GM23338 (cell line): ENCODE measurements around the gene TMEM252. TPM values are rescaled to one million over a fixed set of nuclear protein-coding genes. Genes with fewer than 3 reads are reported as not detected.
A peak's percentile ranks its signal among the peaks of the same experiment; 100 is the strongest.

ENCODE experiments used
- ATAC-seq: fragments of 200-7000 bp; cut with Tn5 transposase; 3 replicates; pipeline ENCODE4 v1.9.1; 2020
- DNase-seq: peaks from one replicate; pipeline ENCODE4 v3.0.0-alpha.2; 2015; ENCODE audit warnings: low spot score
- H2AFZ ChIP-seq: fragments of 200-600 bp; sonication (generic); 2 replicates; pipeline ENCODE4 v1.8.0; 2016; ENCODE audit warnings: antibody characterized with exemption, mild to moderate bottlenecking, moderate library complexity
- H3F3A ChIP-seq: fragments of 200-600 bp; sonication (generic); replicated peaks from 2 replicates; pipeline ENCODE4 v1.8.0; 2017; ENCODE audit warnings: antibody characterized with exemption, mixed run types, low read depth
- H3K27ac ChIP-seq: fragments of 200-600 bp; sonication (generic); 2 replicates; pipeline ENCODE4 v1.6.1; 2016; ENCODE audit warnings: low read depth
- H3K27me3 ChIP-seq: fragments of 200-600 bp; sonication (generic); 2 replicates; pipeline ENCODE4 v1.8.0; 2016; ENCODE audit warnings: mild to moderate bottlenecking, mixed run types, moderate library complexity; ENCODE audit not compliant: insufficient read depth
- H3K36me3 ChIP-seq: fragments of 200-600 bp; sonication (generic); 2 replicates; pipeline ENCODE4 v1.8.0; 2016; ENCODE audit warnings: mild to moderate bottlenecking; ENCODE audit not compliant: insufficient read depth
- H3K4me1 ChIP-seq: fragments of 200-600 bp; sonication (generic); 2 replicates; pipeline ENCODE4 v1.8.0; 2016; ENCODE audit warnings: mild to moderate bottlenecking, moderate library complexity; ENCODE audit not compliant: insufficient read depth
- H3K4me2 ChIP-seq: fragments of 200-600 bp; sonication (generic); 2 replicates; pipeline ENCODE4 v1.7.1; 2017; ENCODE audit warnings: mixed run types
- H3K4me3 ChIP-seq: fragments of 200-600 bp; sonication (generic); 2 replicates; pipeline ENCODE4 v1.6.1; 2016; ENCODE audit warnings: mixed run types
- H3K79me2 ChIP-seq: fragments of 200-600 bp; sonication (generic); replicated peaks from 2 replicates; pipeline ENCODE4 v1.8.0; 2017; ENCODE audit warnings: mild to moderate bottlenecking; ENCODE audit not compliant: insufficient read depth
- H3K9me2 ChIP-seq: fragments of 200-600 bp; sonication (generic); 2 replicates; pipeline ENCODE4 v1.8.0; 2017; ENCODE audit not compliant: insufficient read depth
- H4K20me1 ChIP-seq: fragments of 200-600 bp; sonication (generic); replicated peaks from 2 replicates; pipeline ENCODE4 v1.8.0; 2017; ENCODE audit warnings: mild to moderate bottlenecking; ENCODE audit not compliant: insufficient read depth
- H3K27ac Mint-ChIP-seq: 2 replicates; pipeline ENCODE4 v1.8.0; 2020; ENCODE audit warnings: inconsistent platforms, mild to moderate bottlenecking, moderate library complexity, mixed read lengths
- H3K27me3 Mint-ChIP-seq: 3 replicates; pipeline ENCODE4 v1.8.0; 2022; ENCODE audit warnings: low read depth, mild to moderate bottlenecking, moderate library complexity, mixed read lengths, inconsistent platforms; ENCODE audit not compliant: insufficient read depth, poor library complexity
- H3K36me3 Mint-ChIP-seq: 3 replicates; pipeline ENCODE4 v1.8.0; 2021; ENCODE audit warnings: low read depth, mild to moderate bottlenecking, inconsistent platforms, moderate library complexity, mixed read lengths
- H3K4me1 Mint-ChIP-seq: 3 replicates; pipeline ENCODE4 v1.8.0; 2020; ENCODE audit warnings: mild to moderate bottlenecking, inconsistent platforms, mixed read lengths
- H3K4me3 Mint-ChIP-seq: 3 replicates; pipeline ENCODE4 v1.8.0; 2021; ENCODE audit warnings: moderate library complexity, mild to moderate bottlenecking, inconsistent platforms, mixed read lengths
- H3K9me3 Mint-ChIP-seq: 3 replicates; pipeline ENCODE4 v1.8.0; 2020; ENCODE audit warnings: moderate library complexity, mild to moderate bottlenecking, inconsistent platforms, mixed read lengths
- CREB1 ChIP-seq: fragments of 250-450 bp; sonication (Bioruptor Pico); IDR thresholded peaks from 2 replicates; pipeline ENCODE4 v1.5.0; 2020; ENCODE audit warnings: low read depth, mild to moderate bottlenecking, moderate library complexity
- EZH2 ChIP-seq: fragments of 200-600 bp; sonication (generic); IDR thresholded peaks from one replicate; pipeline ENCODE4 v1.8.0; 2017; ENCODE audit warnings: antibody characterized with exemption, mild to moderate bottlenecking, low read depth; ENCODE audit not compliant: unreplicated experiment
- EZH2phosphoT487 ChIP-seq: fragments of 200-600 bp; sonication (generic); IDR thresholded peaks from one replicate; pipeline ENCODE4 v1.8.1; 2018; ENCODE audit warnings: antibody characterized with exemption; ENCODE audit not compliant: unreplicated experiment
- JUNB ChIP-seq: IDR thresholded peaks from one replicate; pipeline ENCODE4 v1.6.1; 2016; ENCODE audit warnings: antibody characterized with exemption; ENCODE audit not compliant: unreplicated experiment
- NANOG ChIP-seq: IDR thresholded peaks from 2 replicates; pipeline ENCODE4 v1.6.1; 2016; ENCODE audit warnings: antibody characterized with exemption, borderline replicate concordance
- POLR2AphosphoS5 ChIP-seq: IDR thresholded peaks from 2 replicates; pipeline ENCODE4 v1.6.1; 2016; ENCODE audit warnings: antibody characterized with exemption, low read depth
- ZNF114 ChIP-seq: fragments of 250-450 bp; sonication (Bioruptor Pico); IDR thresholded peaks from 2 replicates; pipeline ENCODE4 v1.5.0; 2020; ENCODE audit warnings: mild to moderate bottlenecking, moderate library complexity
- ZNF331 ChIP-seq: fragments of 250-450 bp; sonication (Bioruptor Pico); IDR thresholded peaks from 2 replicates; pipeline ENCODE4 v1.5.0; 2020; ENCODE audit warnings: low read depth, mild to moderate bottlenecking, moderate library complexity
- polyA plus RNA-seq: library from polyadenylated mRNA; unstranded; fragments of >200 nt; fragmentation: Nextera tagmentation; extraction: Ambion mirVana; gene quantifications from 2 replicates; pipeline ENCODE4 v1.2.1, GENCODE V29; 2016
- total RNA-seq: library from RNA; depleted of rRNA; stranded (reverse); fragments of >200 nt; shearing (Covaris generic); gene quantifications from 2 replicates; pipeline ENCODE4 v1.2.3, GENCODE V29; 2014
- TF ChIP-seq, protein P1 (sequence below): IDR thresholded peaks from one replicate; pipeline ENCODE4 v1.6.1; 2018; ENCODE audit warnings: antibody characterized with exemption; ENCODE audit not compliant: unreplicated experiment
- TF ChIP-seq, protein P2 (sequence below): IDR thresholded peaks from 2 replicates; pipeline ENCODE4 v1.6.1; 2016; ENCODE audit warnings: antibody characterized with exemption
- TF ChIP-seq, protein P3 (sequence below), 2 experiments: fragments of 200-600 bp in 1 of 2; sonication (generic) in 1 of 2; conservative IDR thresholded peaks; 2 replicates each; pipeline versions ENCODE4 v1.5.1 to v1.6.1; 2016 to 2017; ENCODE audit warnings: antibody characterized with exemption in 2 of 2, low read depth in 2 of 2, mild to moderate bottlenecking in 2 of 2, moderate library complexity in 1 of 2

Gene TMEM252
- total and polyA plus RNA-seq, 2 experiments from 2014 or later = not detected

DNA sequence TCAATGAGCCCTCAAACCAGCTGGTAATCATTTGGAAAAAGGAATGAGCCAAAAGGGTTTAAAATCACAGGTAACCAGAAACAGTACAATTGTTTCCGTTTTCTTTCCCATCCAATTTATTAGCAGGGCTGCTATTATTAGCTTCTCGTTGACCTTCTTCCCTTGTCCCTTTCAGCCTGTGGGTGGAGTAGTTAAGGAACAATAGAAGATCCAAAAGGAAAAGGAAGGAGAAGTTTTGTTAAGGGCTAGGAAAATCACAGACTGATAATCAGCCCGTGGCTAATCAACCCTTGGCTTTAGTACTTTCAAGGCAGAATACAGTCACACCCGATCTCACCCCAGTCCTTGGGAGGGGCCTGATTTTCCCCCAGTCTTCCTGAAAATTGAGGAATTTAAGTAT is 38.4 kb downstream of the TMEM252 start:
- TF ChIP-seq NANOG (no peak), EZH2phosphoT487 (no peak), POLR2AphosphoS5 (no peak), JUNB (no peak), EZH2 (no peak)
- TF ChIP-seq, protein P1, sequence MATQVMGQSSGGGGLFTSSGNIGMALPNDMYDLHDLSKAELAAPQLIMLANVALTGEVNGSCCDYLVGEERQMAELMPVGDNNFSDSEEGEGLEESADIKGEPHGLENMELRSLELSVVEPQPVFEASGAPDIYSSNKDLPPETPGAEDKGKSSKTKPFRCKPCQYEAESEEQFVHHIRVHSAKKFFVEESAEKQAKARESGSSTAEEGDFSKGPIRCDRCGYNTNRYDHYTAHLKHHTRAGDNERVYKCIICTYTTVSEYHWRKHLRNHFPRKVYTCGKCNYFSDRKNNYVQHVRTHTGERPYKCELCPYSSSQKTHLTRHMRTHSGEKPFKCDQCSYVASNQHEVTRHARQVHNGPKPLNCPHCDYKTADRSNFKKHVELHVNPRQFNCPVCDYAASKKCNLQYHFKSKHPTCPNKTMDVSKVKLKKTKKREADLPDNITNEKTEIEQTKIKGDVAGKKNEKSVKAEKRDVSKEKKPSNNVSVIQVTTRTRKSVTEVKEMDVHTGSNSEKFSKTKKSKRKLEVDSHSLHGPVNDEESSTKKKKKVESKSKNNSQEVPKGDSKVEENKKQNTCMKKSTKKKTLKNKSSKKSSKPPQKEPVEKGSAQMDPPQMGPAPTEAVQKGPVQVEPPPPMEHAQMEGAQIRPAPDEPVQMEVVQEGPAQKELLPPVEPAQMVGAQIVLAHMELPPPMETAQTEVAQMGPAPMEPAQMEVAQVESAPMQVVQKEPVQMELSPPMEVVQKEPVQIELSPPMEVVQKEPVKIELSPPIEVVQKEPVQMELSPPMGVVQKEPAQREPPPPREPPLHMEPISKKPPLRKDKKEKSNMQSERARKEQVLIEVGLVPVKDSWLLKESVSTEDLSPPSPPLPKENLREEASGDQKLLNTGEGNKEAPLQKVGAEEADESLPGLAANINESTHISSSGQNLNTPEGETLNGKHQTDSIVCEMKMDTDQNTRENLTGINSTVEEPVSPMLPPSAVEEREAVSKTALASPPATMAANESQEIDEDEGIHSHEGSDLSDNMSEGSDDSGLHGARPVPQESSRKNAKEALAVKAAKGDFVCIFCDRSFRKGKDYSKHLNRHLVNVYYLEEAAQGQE = no peak
- TF ChIP-seq, protein P2, sequence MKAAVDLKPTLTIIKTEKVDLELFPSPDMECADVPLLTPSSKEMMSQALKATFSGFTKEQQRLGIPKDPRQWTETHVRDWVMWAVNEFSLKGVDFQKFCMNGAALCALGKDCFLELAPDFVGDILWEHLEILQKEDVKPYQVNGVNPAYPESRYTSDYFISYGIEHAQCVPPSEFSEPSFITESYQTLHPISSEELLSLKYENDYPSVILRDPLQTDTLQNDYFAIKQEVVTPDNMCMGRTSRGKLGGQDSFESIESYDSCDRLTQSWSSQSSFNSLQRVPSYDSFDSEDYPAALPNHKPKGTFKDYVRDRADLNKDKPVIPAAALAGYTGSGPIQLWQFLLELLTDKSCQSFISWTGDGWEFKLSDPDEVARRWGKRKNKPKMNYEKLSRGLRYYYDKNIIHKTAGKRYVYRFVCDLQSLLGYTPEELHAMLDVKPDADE = no peak
- Mint-ChIP-seq H3K9me3 (no peaks in the 10 kb centered on the region), H3K36me3 (no peaks in the 10 kb centered on the region), H3K27ac (no peak overlapping the region), H3K4me3 (no peak overlapping the region), H3K27me3 (peaks cover 40% of the 10 kb centered on the region), H3K4me1 (peaks cover 3% of the 10 kb centered on the region; the same call in 2 of the 3 replicates)
- ATAC-seq = no peak
- H3K4me3 ChIP-seq = no peak overlapping the region
- H3K27ac ChIP-seq = no peak overlapping the region
- H3K79me2 ChIP-seq = no peaks in the 10 kb centered on the region
- DNase-seq = no peak
- H2AFZ ChIP-seq = no peak overlapping the region
- no peaks in the 10 kb centered on the region for H3F3A ChIP-seq
- peaks cover 98% of the 10 kb centered on the region for H3K27me3 ChIP-seq
- H3K9me2 ChIP-seq = no peaks in the 10 kb centered on the region
- H4K20me1 ChIP-seq = no peaks in the 10 kb centered on the region; the same call in none of the 2 replicates
- H3K36me3 ChIP-seq = no peaks in the 10 kb centered on the region
- no peak overlapping the region for H3K4me2 ChIP-seq
- H3K4me1 ChIP-seq = no peaks in the 10 kb centered on the region

DNA sequence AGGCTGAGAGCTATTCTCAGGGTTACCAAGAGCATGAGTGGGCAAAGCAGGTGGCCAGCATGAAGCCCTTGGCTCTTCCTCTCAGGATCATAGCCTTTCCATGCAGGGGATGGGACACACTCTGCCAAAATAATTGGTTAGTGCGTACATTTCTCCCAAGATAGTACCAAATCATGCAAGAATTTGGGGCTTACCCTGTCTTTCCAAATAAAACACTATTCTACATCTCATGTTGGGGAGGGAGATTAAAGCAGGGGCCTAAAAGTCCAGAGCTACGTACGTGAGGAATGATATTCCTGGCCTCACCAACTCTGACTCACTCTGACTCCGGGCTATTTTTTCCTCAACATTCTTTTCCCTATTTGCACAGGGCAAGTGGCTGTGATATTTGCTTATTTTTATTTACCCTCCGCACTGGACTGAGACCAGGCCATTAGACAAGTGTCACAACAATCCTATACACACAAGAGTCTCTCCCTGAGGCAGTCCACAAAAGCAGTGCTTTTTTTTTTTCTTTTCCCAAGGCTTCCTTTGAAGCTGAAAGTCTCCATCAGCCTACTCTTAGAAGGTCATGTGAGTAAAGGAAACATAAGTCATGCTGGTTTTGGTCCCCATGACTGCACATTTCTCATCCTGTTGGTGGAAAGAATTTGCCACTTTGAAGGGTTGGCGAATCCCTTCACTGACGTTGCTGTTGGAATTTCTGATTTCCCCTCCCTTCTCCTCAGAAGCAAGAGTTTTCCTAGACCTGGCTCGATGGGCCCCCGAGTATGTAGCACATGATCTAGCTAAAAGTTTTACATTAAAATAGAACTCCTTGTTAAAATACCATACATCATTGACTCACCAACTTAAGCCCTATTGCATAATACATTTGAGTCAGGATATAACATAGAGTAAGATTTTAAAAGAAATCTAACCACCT is 40.0 kb downstream of the TMEM252 start:
- Histone ChIP-seq H3K4me1 (no peaks in the 10 kb centered on the region), H2AFZ (no peak overlapping the region), H3K9me2 (no peaks in the 10 kb centered on the region), H4K20me1 (no peaks in the 10 kb centered on the region; the same call in none of the 2 replicates), H3K79me2 (no peaks in the 10 kb centered on the region), H3K4me2 (no peak overlapping the region), H3K4me3 (no peak overlapping the region), H3K27me3 (peaks cover 98% of the 10 kb centered on the region), H3K36me3 (no peaks in the 10 kb centered on the region), H3F3A (no peaks in the 10 kb centered on the region), H3K27ac (no peak overlapping the region)
- peaks cover 35% of the 10 kb centered on the region for H3K27me3 Mint-ChIP-seq
- no peaks in the 10 kb centered on the region for H3K9me3 Mint-ChIP-seq
- H3K27ac Mint-ChIP-seq = no peak overlapping the region
- DNase-seq = peak; percentile 3
- peaks cover 3% of the 10 kb centered on the region; the same call in 2 of the 3 replicates for H3K4me1 Mint-ChIP-seq
- H3K4me3 Mint-ChIP-seq = no peak overlapping the region
- H3K36me3 Mint-ChIP-seq = no peaks in the 10 kb centered on the region
- no peak for ATAC-seq
- no peak for TF ChIP-seq ZNF331
- no peak for TF ChIP-seq EZH2phosphoT487
- TF ChIP-seq CREB1 (CRISPR knock-in tag) = no peak
- no peak for TF ChIP-seq NANOG
- no peak for TF ChIP-seq EZH2
- TF ChIP-seq POLR2AphosphoS5 = no peak
- TF ChIP-seq ZNF114 (CRISPR knock-in tag) = no peak
- TF ChIP-seq, protein P2 = no peak
- TF ChIP-seq, protein P3, sequence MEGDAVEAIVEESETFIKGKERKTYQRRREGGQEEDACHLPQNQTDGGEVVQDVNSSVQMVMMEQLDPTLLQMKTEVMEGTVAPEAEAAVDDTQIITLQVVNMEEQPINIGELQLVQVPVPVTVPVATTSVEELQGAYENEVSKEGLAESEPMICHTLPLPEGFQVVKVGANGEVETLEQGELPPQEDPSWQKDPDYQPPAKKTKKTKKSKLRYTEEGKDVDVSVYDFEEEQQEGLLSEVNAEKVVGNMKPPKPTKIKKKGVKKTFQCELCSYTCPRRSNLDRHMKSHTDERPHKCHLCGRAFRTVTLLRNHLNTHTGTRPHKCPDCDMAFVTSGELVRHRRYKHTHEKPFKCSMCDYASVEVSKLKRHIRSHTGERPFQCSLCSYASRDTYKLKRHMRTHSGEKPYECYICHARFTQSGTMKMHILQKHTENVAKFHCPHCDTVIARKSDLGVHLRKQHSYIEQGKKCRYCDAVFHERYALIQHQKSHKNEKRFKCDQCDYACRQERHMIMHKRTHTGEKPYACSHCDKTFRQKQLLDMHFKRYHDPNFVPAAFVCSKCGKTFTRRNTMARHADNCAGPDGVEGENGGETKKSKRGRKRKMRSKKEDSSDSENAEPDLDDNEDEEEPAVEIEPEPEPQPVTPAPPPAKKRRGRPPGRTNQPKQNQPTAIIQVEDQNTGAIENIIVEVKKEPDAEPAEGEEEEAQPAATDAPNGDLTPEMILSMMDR (conservative IDR thresholded peaks at IDR 0.05; ENCODE audit: low read depth in 2 of 2) = no peak
- TF ChIP-seq, protein P1 = no peak
